ENCODE data around the gene KCNH8.

DNA sequence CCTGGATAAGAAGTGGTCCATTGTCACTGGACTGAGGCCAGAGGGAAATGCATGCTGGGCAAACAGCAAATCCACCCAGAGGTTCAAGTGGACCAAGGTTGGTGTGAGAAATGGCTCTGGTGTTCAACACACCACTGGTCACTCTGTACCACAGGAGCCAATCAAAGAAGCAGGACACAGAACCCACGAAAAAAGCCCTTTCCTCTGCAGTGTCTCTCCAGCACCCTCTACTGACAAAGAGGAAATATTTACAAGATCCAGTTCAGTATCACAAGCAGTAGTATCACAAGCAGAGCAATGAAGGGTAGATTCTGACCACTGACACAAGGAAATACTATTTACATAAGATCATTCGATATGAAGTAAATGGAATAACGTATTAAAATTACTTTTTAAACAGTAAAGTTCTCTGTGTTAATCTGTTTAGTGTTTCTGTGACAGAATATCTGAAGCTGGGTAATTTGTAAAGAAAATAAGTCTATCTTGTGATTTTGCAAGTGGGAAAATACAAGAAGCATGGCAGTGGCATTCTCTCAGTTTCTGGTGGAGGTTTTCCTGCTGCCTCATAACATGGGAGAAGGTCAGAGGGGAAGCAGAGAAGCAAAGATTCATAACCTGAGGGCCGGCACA is 395.0 kb downstream of the KCNH8 start:
- TF ChIP-seq, protein P1, sequence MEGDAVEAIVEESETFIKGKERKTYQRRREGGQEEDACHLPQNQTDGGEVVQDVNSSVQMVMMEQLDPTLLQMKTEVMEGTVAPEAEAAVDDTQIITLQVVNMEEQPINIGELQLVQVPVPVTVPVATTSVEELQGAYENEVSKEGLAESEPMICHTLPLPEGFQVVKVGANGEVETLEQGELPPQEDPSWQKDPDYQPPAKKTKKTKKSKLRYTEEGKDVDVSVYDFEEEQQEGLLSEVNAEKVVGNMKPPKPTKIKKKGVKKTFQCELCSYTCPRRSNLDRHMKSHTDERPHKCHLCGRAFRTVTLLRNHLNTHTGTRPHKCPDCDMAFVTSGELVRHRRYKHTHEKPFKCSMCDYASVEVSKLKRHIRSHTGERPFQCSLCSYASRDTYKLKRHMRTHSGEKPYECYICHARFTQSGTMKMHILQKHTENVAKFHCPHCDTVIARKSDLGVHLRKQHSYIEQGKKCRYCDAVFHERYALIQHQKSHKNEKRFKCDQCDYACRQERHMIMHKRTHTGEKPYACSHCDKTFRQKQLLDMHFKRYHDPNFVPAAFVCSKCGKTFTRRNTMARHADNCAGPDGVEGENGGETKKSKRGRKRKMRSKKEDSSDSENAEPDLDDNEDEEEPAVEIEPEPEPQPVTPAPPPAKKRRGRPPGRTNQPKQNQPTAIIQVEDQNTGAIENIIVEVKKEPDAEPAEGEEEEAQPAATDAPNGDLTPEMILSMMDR (IDR thresholded peaks at IDR 0.05 in 2 of 3, conservative IDR thresholded peaks at IDR 0.05 in 1 of 3; ENCODE audit: borderline replicate concordance in 1 of 3, insufficient read depth in 1 of 3, low read depth in 2 of 3, low read length in 2 of 3): peak in 2 of 3 experiments; percentile 25 to 39; a peak in 3 of 6 replicates
- TF ChIP-seq ZNF274 (IDR thresholded peaks at IDR 0.05; ENCODE audit: low read depth, low read length): no peak
- TF ChIP-seq JUND (IDR thresholded peaks at IDR 0.05): no peak
- TF ChIP-seq RAD21 (IDR thresholded peaks at IDR 0.05; ENCODE audit: low read depth): peak; percentile 37
- TF ChIP-seq, protein P2, sequence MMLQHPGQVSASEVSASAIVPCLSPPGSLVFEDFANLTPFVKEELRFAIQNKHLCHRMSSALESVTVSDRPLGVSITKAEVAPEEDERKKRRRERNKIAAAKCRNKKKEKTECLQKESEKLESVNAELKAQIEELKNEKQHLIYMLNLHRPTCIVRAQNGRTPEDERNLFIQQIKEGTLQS (IDR thresholded peaks at IDR 0.05): no peak

Data from HCT116 (cell line).